ENCODE measurements around the gene SH3RF3. TPM values are rescaled to one million over a fixed set of nuclear protein-coding genes. Genes with fewer than 3 reads are reported as not detected.
"Not testable (repeated sequence)": the region's sequence is repeated elsewhere in the genome, so short reads cannot be mapped to it uniquely, and the experiment has no call there.

Gene SH3RF3
- total and polyA plus RNA-seq, 12 donors = 0.72 to 19.1 (median 12.2) TPM

GRCh38 chr2:109105113-109105512 lies 23.9 kb upstream of the SH3RF3 start:
- Histone ChIP-seq H3K4me1 (replicated peaks in 1 of 2) (no peaks in the 10 kb centered on the region), H3K4me3 (no peak overlapping the region), H3K27me3 (peaks cover 5% of the 10 kb centered on the region), H3K27ac (no peak overlapping the region), H3K36me3 (replicated peaks in 1 of 2) (no peaks in the 10 kb centered on the region), H3K9me3 (replicated peaks in 1 of 3) (no peaks in the 10 kb centered on the region)
- WGBS, 4 donors = 84 to 89% (median 87%) methylated on average over 5 of the region's 5 CpGs
- intact Hi-C loops (cut with DNase I) = no loop called here
- TF ChIP-seq POLR2A (IDR thresholded peaks at IDR 0.05) (no peak), CTCF (IDR thresholded peaks at IDR 0.05) (no peak)
- peak in 1 of 7 donors; percentile 13 for DNase-seq

- Histone ChIP-seq H3K4me3 (no peak overlapping the region), H3K27me3 (no peaks in the 10 kb centered on the region), H3K4me1 (replicated peaks in 1 of 2) (no peaks in the 10 kb centered on the region), H3K9me3 (replicated peaks in 1 of 3) (no peaks in the 10 kb centered on the region), H3K27ac (no peak overlapping the region), H3K36me3 (replicated peaks in 1 of 2) (no peaks in the 10 kb centered on the region)
- peak in 1 of 7 donors; percentile 6 for DNase-seq
- intact Hi-C loops (cut with DNase I) = no loop called here
- 89 to 95% (median 92%) methylated on average over 6 to 9 of the region's 9 CpGs for WGBS, 4 donors
- TF ChIP-seq CTCF (IDR thresholded peaks at IDR 0.05) = no peak
- TF ChIP-seq POLR2A (IDR thresholded peaks at IDR 0.05) = no peak
These were observed 20.3 kb upstream of the SH3RF3 start for GRCh38 chr2:109108740-109109139.

GRCh38 chr2:109109342-109109741 lies 19.7 kb upstream of the SH3RF3 start:
- 85 to 93% (median 86%) methylated on average over 2 of the region's 2 CpGs for WGBS, 4 donors
- Histone ChIP-seq H3K4me1 (replicated peaks in 1 of 2) (no peaks in the 10 kb centered on the region), H3K36me3 (replicated peaks in 1 of 2) (no peaks in the 10 kb centered on the region), H3K27ac (no peak overlapping the region), H3K4me3 (no peak overlapping the region), H3K9me3 (replicated peaks in 1 of 3) (no peaks in the 10 kb centered on the region), H3K27me3 (no peaks in the 10 kb centered on the region)
- TF ChIP-seq CTCF (IDR thresholded peaks at IDR 0.05) (no peak), POLR2A (IDR thresholded peaks at IDR 0.05) (no peak)
- intact Hi-C loops (cut with DNase I) = no loop called here
- DNase-seq = no peak

GRCh38 chr2:109110170-109110569 lies 18.8 kb upstream of the SH3RF3 start:
- no peaks in the 10 kb centered on the region for H3K36me3 ChIP-seq (replicated peaks in 1 of 2)
- H3K27ac ChIP-seq = no peak overlapping the region
- H3K9me3 ChIP-seq (replicated peaks in 1 of 3) = no peaks in the 10 kb centered on the region
- no peak for TF ChIP-seq POLR2A (IDR thresholded peaks at IDR 0.05)
- TF ChIP-seq CTCF (IDR thresholded peaks at IDR 0.05) = no peak
- H3K4me3 ChIP-seq = no peak overlapping the region
- 70 to 79% (median 76%) methylated on average over 7 of the region's 7 CpGs for WGBS, 4 donors
- DNase-seq = peak in 1 of 7 donors; percentile 15
- intact Hi-C loops (cut with DNase I) = no loop called here
- no peaks in the 10 kb centered on the region for H3K27me3 ChIP-seq
- no peaks in the 10 kb centered on the region for H3K4me1 ChIP-seq (replicated peaks in 1 of 2)

- peak in 1 of 7 donors; percentile 9 for DNase-seq
- H3K36me3 ChIP-seq (replicated peaks in 1 of 2); intact Hi-C loops (cut with DNase I); H3K27ac ChIP-seq; H3K4me1 ChIP-seq (replicated peaks in 1 of 2); H3K9me3 ChIP-seq (replicated peaks in 1 of 3); H3K27me3 ChIP-seq; H3K4me3 ChIP-seq: not testable (repeated sequence)
- 92 to 100% (median 94%) methylated on average over 3 to 9 of the region's 9 CpGs for WGBS, 4 donors
These were observed 11.8 kb upstream of the SH3RF3 start for GRCh38 chr2:109117181-109117580.

Measured in adrenal gland (tissue), 12 donors.